GM18858 (cell line): ENCODE results near the gene AMPD3.
"Not testable (repeated sequence)": the region's sequence is repeated elsewhere in the genome, so short reads cannot be mapped to it uniquely, and the experiment has no call there.

Experiments
- ATAC-seq: cut with Tn5 transposase; IDR thresholded peaks from one replicate; pipeline ENCODE4 v1.9.1; 2021; ENCODE audit not compliant: unreplicated experiment

AMPD3 gene

DNA sequence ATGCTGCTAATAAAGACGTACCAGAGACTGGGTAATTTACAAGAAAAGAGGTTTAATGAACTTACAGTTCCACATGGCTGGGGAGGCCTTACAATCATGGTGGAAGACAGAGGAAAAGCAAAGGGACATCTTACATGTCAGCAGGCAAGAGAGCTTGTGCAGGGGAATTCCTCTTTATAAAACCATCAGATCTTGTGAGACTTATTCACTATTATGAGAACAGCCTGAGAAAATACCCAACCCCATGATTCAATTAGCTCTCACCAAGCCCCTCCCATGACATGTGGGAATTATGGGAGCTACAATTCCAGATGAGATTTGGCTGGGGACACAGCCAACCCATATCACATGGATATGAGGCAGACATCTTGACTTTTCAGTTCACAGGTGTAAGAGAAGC, 18.4 kb upstream of the AMPD3 start:
- ATAC-seq: not testable (repeated sequence)

DNA sequence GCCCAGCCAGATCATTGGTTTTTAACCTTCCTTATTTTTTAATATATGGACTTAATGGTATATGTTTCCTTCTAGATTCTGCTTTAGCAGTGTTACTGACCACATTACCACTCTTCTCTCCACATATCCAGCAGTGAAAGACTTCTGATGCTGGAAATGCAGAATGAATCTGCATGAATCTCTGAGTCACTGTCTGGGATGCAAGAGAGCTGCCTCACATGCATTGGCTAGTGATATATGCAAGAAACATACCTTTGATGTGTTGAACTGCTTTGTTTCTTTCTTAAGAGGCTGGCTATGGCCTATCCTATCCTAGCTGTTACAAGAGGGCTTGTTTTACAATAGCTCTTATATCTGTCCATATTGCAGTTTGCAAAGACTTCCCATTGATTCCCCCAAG, 16.6 kb upstream of the AMPD3 start:
- no peak for ATAC-seq

DNA sequence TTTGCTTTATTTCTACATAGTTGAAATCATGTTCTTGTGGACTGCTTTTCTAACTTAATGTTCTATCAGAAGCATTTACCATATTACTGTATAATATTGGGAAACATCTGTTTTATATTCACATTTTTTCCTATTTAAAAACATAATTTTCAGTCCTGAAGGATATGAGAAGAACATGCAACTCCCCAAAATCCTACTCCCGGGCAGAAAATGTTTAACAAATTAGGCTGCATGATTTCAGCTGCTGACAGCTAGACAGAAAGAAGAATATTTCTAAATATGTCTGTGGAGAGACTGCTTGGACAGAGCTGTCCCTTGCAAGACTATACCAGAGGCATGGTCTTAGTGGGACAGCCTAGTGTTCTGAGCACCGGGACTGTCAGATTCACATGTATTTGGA, 15.7 kb upstream of the AMPD3 start:
- ATAC-seq: no peak

DNA sequence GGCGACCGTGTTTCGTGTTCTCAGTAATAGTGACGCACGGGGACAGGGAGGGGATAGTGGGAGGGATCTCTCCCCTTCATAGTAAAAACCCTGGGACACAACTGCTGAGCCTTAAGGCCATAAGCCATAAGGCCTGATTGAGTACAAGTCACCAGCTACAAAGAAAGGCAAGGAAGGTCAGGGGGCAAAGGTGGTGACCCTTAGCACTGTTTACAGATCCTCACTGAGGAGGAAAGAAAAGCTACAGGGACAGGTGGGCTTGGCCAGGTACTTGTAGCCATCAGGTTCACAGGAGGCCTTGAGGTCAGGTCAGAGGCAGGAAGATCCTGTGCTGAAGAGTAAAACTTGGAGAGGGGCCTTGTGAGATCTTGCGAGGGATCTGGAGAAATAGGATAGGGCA, 15.1 kb upstream of the AMPD3 start:
- ATAC-seq: no peak

DNA sequence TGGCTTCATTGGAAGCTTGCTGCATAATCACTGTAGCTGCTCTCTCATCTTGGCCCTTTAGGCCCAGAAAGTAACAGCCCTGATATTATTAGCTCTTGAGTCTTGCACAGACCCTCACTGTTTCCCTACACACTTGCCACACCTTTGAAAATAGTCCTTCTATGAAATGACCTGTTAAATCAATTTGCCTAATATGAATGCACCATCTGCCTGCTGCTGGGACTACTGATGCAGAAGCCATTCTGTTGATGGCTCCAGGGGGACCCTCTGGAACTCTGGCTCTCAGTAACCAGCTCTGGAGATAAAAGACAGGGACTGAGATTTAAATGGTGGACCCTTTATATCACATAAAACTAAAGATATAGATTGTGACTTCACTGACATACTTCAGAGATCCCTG, 14.7 kb upstream of the AMPD3 start:
- ATAC-seq: no peak

DNA sequence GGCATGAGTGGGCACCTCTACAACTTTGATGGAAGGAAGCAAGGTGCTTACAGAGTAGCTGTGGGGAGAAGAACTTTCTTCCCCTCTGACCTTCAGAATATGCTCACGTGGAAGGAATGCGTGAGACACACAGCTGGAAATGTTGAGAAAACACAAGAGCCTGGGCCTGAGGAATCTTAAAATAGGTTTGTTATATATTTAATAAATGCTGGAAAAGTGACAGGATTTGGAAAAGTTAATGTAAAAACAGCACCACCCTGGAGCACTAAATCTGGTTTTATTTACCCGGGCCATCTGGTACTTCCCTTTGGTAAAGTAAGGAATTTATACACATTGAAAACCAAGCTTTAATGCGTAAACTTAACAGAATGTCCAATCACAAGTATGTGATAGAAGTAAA, 14.0 kb upstream of the AMPD3 start:
- ATAC-seq: no peak

DNA sequence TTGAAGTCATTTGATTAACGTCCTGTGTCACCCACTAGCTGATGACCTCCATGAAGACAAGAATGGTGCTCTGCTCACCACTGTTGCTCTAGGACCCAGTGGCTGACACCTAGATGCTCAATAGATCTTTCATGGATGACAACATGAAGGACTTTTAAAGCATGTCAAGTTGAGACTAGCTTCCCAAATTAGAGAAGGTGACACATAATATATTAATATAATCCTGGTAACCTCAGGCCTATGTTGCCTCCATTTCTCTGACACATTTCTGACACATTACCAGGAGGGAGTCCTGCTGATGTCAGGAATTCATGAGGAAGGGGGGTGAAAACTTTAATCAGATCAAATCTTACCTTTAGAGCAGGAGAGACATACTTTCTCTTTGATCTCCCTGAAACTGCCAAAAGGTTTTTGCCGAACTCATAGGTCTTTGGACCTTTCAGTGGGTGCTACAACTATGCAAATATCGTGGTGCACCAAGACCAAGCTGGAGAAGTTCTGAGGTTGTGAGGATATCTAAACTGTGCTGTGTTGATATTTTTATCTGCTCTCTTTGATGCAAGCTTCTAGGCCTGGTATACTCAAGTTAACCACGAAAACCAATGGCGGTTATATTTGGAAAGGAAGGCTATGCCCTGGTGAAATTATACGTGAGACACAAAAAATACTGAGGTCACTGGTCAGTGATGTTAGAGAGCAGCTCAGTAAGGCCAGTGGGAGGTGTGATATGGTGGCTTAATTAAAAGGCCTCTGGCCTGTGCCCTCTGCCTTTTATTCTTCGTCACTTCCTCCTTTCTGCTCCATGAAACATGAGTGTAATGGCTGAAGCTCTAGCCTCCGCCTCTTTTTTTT, 13.2 kb upstream of the AMPD3 start:
- peak; percentile 93 for ATAC-seq

DNA sequence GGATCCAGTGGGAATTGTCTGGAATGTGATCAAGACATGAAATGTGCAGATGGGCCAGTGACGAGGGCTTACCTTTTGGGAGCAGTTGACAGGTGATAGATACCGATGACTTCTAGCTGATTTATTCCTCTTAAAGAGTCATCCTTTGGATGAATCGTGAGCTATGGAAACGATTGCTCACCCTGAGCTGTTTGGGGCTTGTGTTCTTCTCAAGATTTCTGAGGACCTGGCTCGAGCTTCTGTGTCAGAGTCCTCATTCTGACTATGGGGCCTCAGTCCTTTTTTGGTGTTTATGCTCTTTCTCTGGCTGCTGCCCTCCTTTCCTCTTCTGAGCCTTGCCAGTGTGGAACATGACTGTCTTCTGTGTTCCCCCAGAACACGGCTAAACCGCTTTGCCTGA, 11.9 kb upstream of the AMPD3 start:
- no peak for ATAC-seq

DNA sequence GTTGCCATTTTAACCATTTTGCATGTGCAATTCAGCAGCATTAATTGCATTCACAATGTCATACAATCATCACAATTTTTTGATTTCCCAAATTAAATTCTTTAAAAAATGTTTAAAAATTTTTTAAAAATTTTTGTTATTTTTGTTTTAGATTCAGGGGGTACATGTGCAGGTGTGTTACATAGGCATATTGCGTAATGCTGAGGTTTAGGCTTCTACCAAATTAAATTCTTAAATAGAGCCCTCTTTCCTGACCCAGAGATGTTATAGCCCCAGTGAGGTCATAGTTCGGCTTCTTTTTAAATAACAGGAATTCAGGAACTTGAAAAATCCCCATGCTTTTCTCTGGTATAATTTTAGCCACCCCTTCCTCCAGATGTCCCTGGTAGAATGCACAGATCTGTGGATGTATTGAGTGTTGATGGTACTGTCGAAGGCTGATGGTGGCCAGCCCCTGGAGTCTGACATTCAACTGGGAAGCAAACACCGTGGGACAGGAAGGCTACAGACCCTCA, 11.3 kb upstream of the AMPD3 start:
- ATAC-seq: no peak

DNA sequence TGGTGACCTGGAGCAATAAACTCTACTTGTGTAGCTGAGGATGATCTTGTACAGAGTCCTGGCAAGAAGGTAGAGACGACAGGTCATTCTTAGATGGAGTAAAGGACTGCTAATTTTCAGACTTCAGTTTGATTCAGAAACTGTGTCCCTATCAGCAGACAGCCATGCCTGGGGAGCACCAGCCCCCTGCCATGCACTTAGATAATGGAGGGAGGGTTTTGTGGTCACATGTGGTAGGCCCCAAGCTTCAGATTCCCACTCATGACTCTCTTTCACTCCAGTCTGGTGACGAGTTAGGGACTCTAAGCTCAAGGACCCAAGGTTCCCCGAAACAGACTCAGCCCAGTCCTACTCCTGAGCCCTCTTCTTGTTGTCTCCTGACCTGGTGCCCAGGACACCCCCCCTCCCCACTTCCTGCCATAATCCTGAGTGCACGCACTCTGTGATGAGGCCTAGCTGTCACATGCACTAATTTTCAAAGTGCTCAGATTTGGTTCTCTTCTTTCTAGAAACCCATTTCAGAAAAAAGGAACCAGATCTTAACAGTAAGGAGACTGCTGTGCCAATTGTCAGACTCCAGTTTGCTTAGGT, 10.2 kb upstream of the AMPD3 start:
- ATAC-seq: no peak

DNA sequence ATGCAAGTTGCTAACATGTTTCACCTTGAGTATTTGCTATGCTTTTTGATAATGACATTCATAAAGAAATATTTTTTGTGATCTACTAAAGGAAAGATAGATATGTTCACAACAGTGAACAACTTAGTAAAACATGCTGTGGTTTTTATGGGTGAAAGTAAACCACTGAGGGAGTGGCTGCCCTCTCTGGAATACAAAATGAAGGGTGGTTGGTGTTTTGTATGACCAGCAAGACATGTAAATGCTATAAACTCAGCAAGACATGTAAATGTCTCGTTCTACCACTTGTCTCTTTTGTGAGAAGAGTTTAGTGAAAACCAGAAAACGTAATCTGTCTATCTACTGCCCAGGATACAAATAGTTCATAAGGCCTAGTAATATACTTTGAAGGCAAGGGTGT, 7.6 kb upstream of the AMPD3 start:
- no peak for ATAC-seq

DNA sequence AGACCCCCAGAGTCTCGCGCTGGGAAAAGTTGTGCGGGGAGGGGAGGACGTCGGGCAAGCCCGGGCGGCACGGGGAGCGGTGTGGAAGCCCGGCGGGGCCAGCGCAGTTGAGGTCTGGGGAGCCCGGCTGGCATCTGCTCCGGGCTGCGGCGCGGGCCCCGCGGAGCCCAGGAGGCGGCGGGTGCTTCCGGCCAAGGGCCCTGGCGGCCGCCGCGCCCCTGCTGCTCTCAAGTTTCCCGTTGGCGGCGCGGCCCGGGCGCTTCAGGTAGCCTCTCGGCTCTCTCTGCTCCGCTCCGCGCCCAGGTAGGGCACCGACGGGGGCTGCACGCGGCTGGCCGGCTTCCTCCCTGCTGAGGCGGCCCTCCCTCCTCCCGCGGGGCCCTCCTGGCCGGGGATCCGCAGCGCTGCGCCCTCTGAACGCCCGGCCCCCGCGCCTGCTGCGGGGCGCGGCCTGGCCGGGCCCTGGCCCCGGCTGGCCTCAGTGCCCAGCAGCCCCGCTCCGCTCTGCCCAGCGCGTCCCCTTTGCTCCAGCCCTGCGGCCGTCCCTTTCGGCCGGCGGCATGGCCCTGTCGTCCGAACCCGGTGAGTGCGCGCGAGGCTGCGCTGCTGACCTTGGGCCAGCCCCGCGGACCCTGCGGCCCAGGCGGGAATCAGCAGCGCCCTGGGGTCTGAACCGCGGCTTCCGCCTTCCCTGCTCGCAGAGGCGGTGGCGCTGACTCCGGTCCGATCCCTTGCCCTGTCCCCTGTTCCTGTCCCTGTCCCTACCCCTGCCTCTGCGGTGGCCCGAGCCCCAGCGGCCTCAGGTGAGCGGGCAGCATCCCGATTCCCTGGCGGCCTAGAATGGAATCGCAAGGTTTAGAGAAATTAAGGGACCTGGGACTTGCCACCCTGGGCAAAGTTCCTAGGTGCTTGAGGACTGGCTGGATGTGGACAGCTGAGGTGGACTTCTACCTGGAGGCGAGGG, 4.3 kb upstream of the AMPD3 start:
- ATAC-seq: no peak

DNA sequence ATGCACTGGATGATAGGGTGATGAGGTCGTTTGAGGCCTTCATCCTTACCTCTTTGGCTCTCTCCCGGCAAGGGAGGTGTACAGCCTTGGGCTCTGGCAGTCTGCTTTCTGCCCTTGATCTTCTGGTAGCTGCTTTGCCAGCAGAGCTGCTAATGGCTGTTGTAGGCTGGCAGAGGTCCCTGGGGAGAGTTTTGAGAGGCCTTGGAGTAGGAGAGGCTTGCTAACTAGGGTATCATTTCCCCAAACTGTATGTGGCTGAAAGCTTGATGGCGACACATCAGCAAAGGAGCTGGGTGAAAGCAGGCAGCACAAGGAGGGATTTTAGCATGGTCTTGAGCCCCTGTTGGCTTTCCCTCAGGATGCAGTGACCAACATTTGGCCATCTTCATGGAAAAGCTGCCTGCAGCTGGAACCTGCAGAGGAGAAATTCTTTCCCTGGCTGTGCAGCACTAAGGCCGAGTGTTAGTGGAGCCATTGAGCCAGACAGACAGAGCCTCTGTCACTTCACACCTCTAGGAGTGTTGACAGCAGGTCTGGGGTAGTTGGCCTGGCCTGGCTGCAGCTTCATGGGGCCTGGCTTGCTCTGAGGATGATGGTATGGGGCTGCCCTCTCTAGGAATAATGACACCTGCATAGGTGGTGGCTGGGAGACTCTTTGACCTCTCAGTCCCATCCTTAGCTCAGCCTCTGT, 3.5 kb upstream of the AMPD3 start:
- ATAC-seq: no peak

DNA sequence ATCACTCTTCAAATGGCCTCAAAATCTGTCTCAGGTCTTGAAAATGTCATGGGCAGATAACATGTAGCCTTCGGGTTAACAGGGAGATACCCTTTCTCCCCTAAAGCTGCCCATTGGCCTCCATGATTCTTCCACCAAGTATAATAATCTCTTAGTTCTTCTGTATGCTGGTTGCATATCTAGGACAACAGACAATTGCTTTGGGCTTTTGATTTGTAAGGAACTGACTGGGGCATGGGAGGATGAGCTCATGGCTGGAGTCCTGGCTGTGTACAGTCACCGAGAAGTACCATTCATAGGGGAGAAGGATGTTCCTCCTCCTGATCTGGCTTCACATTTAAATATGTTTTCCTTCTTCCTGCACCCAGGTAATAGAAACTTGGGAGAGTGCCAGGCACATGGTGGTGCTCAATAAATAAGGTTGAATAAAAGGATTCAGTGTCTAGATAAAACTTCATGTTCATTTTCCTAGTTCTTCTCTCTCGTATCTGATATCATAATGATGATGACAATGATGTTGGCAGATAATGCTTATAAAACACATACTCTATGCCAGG, 2.8 kb upstream of the AMPD3 start:
- no peak for ATAC-seq

DNA sequence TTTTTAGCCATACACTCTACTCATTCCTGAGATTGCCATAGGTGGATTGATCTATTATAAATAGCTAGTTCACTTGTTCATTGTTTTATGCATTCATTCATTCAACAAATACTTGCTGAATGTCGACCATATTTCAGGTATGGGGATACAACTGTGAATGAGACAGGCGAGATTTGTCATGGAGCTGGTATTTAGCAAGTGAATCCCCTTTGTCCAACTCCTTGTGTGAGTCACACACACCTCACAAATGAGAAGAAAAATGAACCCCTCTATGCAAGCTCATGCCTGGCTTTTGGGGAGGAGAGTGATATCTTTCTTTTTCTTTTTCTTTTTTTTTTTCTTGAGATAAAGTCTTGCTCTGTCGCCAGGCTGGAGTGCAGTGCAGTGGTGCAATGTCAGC, 1.8 kb upstream of the AMPD3 start:
- ATAC-seq: no peak

DNA sequence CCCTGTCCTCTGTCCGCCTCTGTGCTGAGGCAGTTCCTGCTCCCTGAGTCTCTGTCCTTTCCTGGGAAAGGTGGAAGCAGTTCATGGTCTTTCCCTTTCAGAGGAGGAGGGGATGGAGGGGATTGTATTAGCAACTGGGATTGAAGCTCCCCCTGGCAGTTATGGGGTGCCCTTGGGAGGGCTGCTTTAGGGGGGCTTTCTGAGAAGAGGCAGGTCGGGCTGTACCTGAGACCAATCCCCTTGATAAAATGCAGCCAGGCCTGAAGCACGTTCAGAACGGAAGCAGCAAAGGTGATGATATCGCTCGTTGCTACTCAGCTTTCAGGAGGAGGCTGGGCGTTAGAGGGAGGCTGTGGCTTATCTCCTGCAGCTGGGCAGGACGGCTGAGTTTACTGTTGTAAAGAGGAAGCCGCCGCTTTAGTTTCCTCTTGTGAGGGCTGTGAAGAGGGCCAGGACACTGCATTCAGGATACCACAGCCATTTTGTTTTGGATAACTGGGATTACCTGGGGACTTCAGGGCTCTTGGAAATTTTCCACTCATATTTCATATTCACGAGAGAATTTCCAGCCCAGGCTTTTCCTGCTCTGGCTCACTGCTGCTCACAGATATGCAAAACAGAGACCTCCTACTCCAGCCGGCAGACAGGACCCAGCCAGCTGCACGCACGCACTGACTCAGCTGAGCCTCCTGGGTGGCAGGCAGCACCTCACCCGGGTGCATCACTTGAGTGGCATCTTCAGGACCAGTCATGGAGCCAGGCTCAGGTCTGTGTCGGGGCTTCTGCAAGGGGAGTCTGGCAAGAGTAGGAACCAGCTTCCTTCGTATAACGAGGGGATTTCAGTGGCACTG, 798 bp downstream of the AMPD3 start:
- peak; percentile 36 for ATAC-seq

DNA sequence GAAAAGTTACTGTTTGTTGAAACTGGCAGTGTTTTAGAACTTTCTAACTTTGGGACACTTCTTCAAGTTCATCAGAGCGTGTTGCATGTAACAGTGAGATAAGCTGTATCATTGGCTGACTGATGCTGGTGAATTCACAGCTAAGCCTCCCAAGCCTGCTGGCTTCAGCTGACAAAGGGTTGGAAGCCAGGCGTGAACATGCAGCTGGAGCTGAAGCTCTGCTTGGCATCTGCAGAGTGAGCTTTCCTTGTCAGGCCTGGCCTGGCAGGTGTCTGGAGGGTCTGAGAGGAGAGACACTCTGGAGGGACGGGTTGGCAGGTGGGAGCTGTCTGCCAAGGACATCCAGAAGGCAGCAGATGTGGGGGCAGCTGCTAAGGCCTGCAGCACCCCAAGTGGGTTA, 1.5 kb downstream of the AMPD3 start:
- no peak for ATAC-seq

DNA sequence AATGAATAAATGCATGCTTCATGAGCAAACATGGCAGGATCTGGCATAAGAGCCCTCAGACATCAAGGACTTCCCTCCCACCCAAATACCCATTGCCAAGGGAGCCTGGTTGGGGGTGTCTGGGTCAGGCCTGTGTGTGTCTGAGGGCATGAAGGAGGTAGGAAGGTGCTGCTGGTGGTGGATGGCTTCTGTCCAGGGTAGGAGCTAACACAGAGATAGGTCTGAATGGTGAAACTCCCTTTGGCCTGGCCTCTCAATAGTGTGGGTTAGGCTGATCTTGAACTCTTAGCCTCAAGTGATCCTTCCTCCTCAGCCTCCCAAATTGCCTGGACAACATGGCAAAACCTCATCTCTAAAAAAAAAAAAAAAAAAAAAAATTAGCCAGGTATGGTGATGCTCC, 2.8 kb downstream of the AMPD3 start:
- no peak for ATAC-seq
